WTC11 (cell line): ENCODE measurements around the gene IFITM2.

ENCODE experiments used
- AFF4 ChIP-seq: sonication (generic); formaldehyde crosslinking; IDR thresholded peaks from 2 replicates; pipeline ENCODE4 v1.8.1; 2023; ENCODE audit warnings: mild to moderate bottlenecking, missing genetic modification reagents, borderline replicate concordance
- ARID4B ChIP-seq: sonication (generic); formaldehyde crosslinking; IDR thresholded peaks from 2 replicates; pipeline ENCODE4 v1.8.0; 2023; ENCODE audit warnings: missing genetic modification reagents, mild to moderate bottlenecking, borderline replicate concordance
- ZBTB21 ChIP-seq: sonication (generic); formaldehyde crosslinking; IDR thresholded peaks from 2 replicates; pipeline ENCODE4 v1.8.1; 2023; ENCODE audit warnings: mild to moderate bottlenecking, missing genetic modification reagents, borderline replicate concordance
- TF ChIP-seq, protein P1 (sequence below): fragments of 250-450 bp; sonication (Bioruptor Pico); IDR thresholded peaks from 2 replicates; pipeline ENCODE4 v1.9.0; 2021; ENCODE audit warnings: mild to moderate bottlenecking, borderline replicate concordance
- TF ChIP-seq, protein P2 (sequence below): fragments of 200-600 bp; IDR thresholded peaks from 2 replicates; pipeline ENCODE4 v1.8.0; 2022; ENCODE audit warnings: antibody characterized with exemption
- TF ChIP-seq, protein P3 (sequence below): sonication (generic); formaldehyde crosslinking; IDR thresholded peaks from 2 replicates; pipeline ENCODE4 v1.8.0; 2022; ENCODE audit warnings: missing genetic modification reagents

DNA sequence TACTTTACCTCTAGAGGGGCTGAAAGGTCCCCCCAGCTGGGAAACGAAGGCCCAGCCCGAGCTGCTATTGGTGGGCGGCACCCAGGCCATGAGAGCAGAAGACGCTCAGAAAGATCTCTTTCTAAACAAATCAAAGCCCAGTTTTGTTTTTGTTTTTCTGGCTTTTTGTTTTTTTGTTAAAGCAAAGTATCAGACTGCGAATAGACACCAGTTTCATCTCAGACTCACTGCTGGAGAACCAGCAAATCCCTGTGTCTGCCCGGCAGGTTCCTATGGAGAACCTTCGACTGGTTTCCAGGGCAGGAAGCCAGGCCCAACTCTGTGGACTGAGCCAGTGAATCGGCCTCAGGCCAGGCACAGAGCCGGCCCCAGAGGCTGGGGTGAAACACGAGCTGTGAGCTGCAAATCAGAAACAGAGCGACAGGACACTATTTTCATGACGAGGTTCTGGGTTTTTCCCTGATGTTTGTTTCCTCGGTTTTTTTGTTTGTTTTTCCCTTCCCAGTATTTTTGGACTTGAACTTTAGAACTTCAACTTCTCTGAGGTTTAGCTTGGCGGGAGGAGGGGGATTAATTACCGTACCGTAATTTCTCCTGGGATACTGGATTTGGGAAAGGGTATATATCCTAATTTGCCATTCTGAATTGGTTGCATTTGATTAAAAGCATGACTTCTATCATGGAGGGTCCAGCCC is 45.7 kb downstream of the IFITM2 start:
- TF ChIP-seq, protein P1, sequence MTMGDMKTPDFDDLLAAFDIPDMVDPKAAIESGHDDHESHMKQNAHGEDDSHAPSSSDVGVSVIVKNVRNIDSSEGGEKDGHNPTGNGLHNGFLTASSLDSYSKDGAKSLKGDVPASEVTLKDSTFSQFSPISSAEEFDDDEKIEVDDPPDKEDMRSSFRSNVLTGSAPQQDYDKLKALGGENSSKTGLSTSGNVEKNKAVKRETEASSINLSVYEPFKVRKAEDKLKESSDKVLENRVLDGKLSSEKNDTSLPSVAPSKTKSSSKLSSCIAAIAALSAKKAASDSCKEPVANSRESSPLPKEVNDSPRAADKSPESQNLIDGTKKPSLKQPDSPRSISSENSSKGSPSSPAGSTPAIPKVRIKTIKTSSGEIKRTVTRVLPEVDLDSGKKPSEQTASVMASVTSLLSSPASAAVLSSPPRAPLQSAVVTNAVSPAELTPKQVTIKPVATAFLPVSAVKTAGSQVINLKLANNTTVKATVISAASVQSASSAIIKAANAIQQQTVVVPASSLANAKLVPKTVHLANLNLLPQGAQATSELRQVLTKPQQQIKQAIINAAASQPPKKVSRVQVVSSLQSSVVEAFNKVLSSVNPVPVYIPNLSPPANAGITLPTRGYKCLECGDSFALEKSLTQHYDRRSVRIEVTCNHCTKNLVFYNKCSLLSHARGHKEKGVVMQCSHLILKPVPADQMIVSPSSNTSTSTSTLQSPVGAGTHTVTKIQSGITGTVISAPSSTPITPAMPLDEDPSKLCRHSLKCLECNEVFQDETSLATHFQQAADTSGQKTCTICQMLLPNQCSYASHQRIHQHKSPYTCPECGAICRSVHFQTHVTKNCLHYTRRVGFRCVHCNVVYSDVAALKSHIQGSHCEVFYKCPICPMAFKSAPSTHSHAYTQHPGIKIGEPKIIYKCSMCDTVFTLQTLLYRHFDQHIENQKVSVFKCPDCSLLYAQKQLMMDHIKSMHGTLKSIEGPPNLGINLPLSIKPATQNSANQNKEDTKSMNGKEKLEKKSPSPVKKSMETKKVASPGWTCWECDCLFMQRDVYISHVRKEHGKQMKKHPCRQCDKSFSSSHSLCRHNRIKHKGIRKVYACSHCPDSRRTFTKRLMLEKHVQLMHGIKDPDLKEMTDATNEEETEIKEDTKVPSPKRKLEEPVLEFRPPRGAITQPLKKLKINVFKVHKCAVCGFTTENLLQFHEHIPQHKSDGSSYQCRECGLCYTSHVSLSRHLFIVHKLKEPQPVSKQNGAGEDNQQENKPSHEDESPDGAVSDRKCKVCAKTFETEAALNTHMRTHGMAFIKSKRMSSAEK (CRISPR knock-in tag), result no peak
- TF ChIP-seq ARID4B (CRISPR knock-in tag) (no peak), ZBTB21 (CRISPR knock-in tag) (no peak), AFF4 (CRISPR knock-in tag) (no peak)
- TF ChIP-seq, protein P2, sequence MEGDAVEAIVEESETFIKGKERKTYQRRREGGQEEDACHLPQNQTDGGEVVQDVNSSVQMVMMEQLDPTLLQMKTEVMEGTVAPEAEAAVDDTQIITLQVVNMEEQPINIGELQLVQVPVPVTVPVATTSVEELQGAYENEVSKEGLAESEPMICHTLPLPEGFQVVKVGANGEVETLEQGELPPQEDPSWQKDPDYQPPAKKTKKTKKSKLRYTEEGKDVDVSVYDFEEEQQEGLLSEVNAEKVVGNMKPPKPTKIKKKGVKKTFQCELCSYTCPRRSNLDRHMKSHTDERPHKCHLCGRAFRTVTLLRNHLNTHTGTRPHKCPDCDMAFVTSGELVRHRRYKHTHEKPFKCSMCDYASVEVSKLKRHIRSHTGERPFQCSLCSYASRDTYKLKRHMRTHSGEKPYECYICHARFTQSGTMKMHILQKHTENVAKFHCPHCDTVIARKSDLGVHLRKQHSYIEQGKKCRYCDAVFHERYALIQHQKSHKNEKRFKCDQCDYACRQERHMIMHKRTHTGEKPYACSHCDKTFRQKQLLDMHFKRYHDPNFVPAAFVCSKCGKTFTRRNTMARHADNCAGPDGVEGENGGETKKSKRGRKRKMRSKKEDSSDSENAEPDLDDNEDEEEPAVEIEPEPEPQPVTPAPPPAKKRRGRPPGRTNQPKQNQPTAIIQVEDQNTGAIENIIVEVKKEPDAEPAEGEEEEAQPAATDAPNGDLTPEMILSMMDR, result no peak
- TF ChIP-seq, protein P3, sequence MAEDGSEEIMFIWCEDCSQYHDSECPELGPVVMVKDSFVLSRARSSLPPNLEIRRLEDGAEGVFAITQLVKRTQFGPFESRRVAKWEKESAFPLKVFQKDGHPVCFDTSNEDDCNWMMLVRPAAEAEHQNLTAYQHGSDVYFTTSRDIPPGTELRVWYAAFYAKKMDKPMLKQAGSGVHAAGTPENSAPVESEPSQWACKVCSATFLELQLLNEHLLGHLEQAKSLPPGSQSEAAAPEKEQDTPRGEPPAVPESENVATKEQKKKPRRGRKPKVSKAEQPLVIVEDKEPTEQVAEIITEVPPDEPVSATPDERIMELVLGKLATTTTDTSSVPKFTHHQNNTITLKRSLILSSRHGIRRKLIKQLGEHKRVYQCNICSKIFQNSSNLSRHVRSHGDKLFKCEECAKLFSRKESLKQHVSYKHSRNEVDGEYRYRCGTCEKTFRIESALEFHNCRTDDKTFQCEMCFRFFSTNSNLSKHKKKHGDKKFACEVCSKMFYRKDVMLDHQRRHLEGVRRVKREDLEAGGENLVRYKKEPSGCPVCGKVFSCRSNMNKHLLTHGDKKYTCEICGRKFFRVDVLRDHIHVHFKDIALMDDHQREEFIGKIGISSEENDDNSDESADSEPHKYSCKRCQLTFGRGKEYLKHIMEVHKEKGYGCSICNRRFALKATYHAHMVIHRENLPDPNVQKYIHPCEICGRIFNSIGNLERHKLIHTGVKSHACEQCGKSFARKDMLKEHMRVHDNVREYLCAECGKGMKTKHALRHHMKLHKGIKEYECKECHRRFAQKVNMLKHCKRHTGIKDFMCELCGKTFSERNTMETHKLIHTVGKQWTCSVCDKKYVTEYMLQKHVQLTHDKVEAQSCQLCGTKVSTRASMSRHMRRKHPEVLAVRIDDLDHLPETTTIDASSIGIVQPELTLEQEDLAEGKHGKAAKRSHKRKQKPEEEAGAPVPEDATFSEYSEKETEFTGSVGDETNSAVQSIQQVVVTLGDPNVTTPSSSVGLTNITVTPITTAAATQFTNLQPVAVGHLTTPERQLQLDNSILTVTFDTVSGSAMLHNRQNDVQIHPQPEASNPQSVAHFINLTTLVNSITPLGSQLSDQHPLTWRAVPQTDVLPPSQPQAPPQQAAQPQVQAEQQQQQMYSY (CRISPR knock-in tag), result no peak
